Naive thymus-derived CD8-positive, alpha-beta T cell (primary cell): Measurements from ENCODE around the gene ST8SIA2. TPM values are rescaled to one million over a fixed set of nuclear protein-coding genes. Genes with fewer than 3 reads are reported as not detected.
"Not testable (repeated sequence)": the region's sequence is repeated elsewhere in the genome, so short reads cannot be mapped to it uniquely, and the experiment has no call there.

ENCODE experiments used
- ATAC-seq, 2 donors: fragments of 150-1000 bp; cut with Tn5 transposase in 1 of 2; sonication (Bioruptor Pico), chemical (Tn5 transposase) in 1 of 2; 1 replicate in 1 of 2; 2 replicates in 1 of 2; pipeline ENCODE4 v1.10.0; 2021; ENCODE audit warnings: mild to moderate bottlenecking in 2 of 2, moderate library complexity in 2 of 2
- POLR2A ChIA-PET: fragments of 350-600 bp; sonication (Branson Sonifier 250); formaldehyde crosslinking; loops from one replicate; lab custom pipeline; 2021; ENCODE audit warnings: antibody characterized with exemption; lab: Charles Lee
- DNase-seq, 10 donors: peaks; one replicate each; pipeline versions ENCODE4 v3.0.0 to v3.0.0-alpha.2; 2020 to 2022
- H3K27ac Mint-ChIP-seq, 10 donors: one replicate each; pipeline ENCODE4 v1.8.0; 2020 to 2022; ENCODE audit warnings: mild to moderate bottlenecking in 10 of 10, mixed read lengths in 10 of 10, moderate library complexity in 4 of 10, inconsistent platforms in 1 of 10
- H3K27me3 Mint-ChIP-seq, 5 donors: one replicate each; pipeline ENCODE4 v1.8.0; 2021 to 2022; ENCODE audit warnings: mixed read lengths in 5 of 5
- H3K36me3 Mint-ChIP-seq, 3 donors: one replicate each; pipeline ENCODE4 v1.8.0; 2020 to 2022; ENCODE audit warnings: mixed read lengths in 3 of 3, mild to moderate bottlenecking in 2 of 3, inconsistent platforms in 1 of 3
- H3K4me1 Mint-ChIP-seq, 4 donors: one replicate each; pipeline ENCODE4 v1.8.0; 2021 to 2022; ENCODE audit warnings: mixed read lengths in 4 of 4
- H3K4me3 Mint-ChIP-seq, 10 donors: one replicate each; pipeline ENCODE4 v1.8.0; 2020 to 2022; ENCODE audit warnings: mild to moderate bottlenecking in 10 of 10, mixed read lengths in 10 of 10, moderate library complexity in 6 of 10, inconsistent platforms in 1 of 10
- H3K9me3 Mint-ChIP-seq, 9 donors: one replicate each; pipeline ENCODE4 v1.8.0; 2020 to 2022; ENCODE audit warnings: mixed read lengths in 9 of 9, mild to moderate bottlenecking in 3 of 9, inconsistent platforms in 1 of 9, moderate library complexity in 1 of 9
- polyA plus RNA-seq, 3 donors: library from polyadenylated mRNA; unstranded; fragments of 300-500 nt; fragmentation: Illumina TruSeq; gene quantifications; one replicate each; pipeline ENCODE4 v1.2.3, GENCODE V29; 2021
- total RNA-seq, 8 experiments: library from RNA in 2 of 8; stranded (reverse) in 2 of 8; gene quantifications; one replicate each; pipeline ENCODE4 v1.2.3 and lab custom pipeline; 2021 to 2026

ST8SIA2 gene
- total and polyA plus RNA-seq, 5 experiments from 2014 or later = not detected

- H3K9me3 Mint-ChIP-seq = no peaks in the 10 kb centered on the region
- H3K4me3 Mint-ChIP-seq = no peak overlapping the region
- POLR2A ChIA-PET = no interaction called here
- H3K27me3 Mint-ChIP-seq = peaks cover 0 to 18% (median 4%) of the 10 kb centered on the region in 5 donors
- ATAC-seq = no peak
- no peak for DNase-seq
- no peak overlapping the region for H3K27ac Mint-ChIP-seq
- H3K36me3 Mint-ChIP-seq = no peaks in the 10 kb centered on the region
- no peaks in the 10 kb centered on the region for H3K4me1 Mint-ChIP-seq
Observed at GRCh38 chr15:92454555-92455105, 60.9 kb downstream of the ST8SIA2 start.

DNA sequence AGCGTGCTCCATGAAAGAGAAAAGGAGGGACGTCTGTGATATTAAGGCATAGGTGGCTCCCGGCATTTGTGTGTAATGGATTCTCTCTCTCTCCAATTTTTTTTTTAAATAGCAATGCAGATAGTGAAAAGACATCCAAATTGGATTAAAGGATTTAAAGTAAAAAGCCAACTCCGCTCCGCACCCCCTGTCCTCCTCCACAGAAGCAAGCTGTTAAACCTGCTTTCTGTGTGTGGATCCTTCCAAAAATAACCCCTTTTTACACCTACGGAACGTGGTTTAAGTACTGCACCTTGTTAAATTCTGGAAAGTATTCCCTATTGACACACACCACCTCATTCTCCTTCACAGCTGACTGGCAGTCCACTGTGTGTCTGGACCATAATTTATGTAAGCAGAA lies 61.6 kb downstream of the ST8SIA2 start:
- no peaks in the 10 kb centered on the region for H3K4me1 Mint-ChIP-seq
- peaks cover 0 to 11% (median 3%) of the 10 kb centered on the region in 5 donors for H3K27me3 Mint-ChIP-seq
- no peaks in the 10 kb centered on the region for H3K9me3 Mint-ChIP-seq
- ATAC-seq = no peak
- H3K4me3 Mint-ChIP-seq = no peak overlapping the region
- no peaks in the 10 kb centered on the region for H3K36me3 Mint-ChIP-seq
- peak overlapping the region in 1 of 10 donors; percentile 67 for H3K27ac Mint-ChIP-seq
- POLR2A ChIA-PET = no interaction called here
- no peak for DNase-seq

- Mint-ChIP-seq H3K36me3 (no peaks in the 10 kb centered on the region), H3K9me3 (no peaks in the 10 kb centered on the region), H3K4me3 (no peak overlapping the region), H3K4me1 (no peaks in the 10 kb centered on the region), H3K27ac (peak overlapping the region in 1 of 10 donors; percentile 49), H3K27me3 (peaks cover 0 to 3% (median 0%) of the 10 kb centered on the region in 5 donors)
- POLR2A ChIA-PET = no interaction called here
- ATAC-seq (no peak), DNase-seq (no peak)
Observed at GRCh38 chr15:92457471-92458041, 63.9 kb downstream of the ST8SIA2 start.

GRCh38 chr15:92460023-92460422 lies 66.3 kb downstream of the ST8SIA2 start:
- no peak overlapping the region for H3K27ac Mint-ChIP-seq
- peaks cover 0 to 3% (median 0%) of the 10 kb centered on the region in 5 donors for H3K27me3 Mint-ChIP-seq
- POLR2A ChIA-PET = no interaction called here
- no peaks in the 10 kb centered on the region for H3K4me1 Mint-ChIP-seq
- DNase-seq = no peak
- no peak for ATAC-seq
- no peak overlapping the region for H3K4me3 Mint-ChIP-seq
- H3K9me3 Mint-ChIP-seq = no peaks in the 10 kb centered on the region
- no peaks in the 10 kb centered on the region for H3K36me3 Mint-ChIP-seq

GRCh38 chr15:92462424-92463125 lies 68.9 kb downstream of the ST8SIA2 start:
- H3K4me3 Mint-ChIP-seq = no peak overlapping the region
- H3K27ac Mint-ChIP-seq = no peak overlapping the region
- no peaks in the 10 kb centered on the region for H3K4me1 Mint-ChIP-seq
- POLR2A ChIA-PET = no interaction called here
- H3K27me3 Mint-ChIP-seq = peaks cover 0 to 7% (median 1%) of the 10 kb centered on the region in 5 donors
- DNase-seq (no peak), ATAC-seq (no peak)
- no peaks in the 10 kb centered on the region for H3K9me3 Mint-ChIP-seq
- no peaks in the 10 kb centered on the region for H3K36me3 Mint-ChIP-seq

GRCh38 chr15:92463352-92463751 lies 69.7 kb downstream of the ST8SIA2 start:
- Mint-ChIP-seq H3K27ac (no peak overlapping the region), H3K9me3 (no peaks in the 10 kb centered on the region), H3K27me3 (peaks cover 0 to 13% (median 3%) of the 10 kb centered on the region in 5 donors), H3K4me1 (no peaks in the 10 kb centered on the region), H3K36me3 (no peaks in the 10 kb centered on the region), H3K4me3 (no peak overlapping the region)
- POLR2A ChIA-PET = interaction anchor here (0.7 kb wide), 1 partner anchor 39 kb away, joined by 3 read pairs; no protein-coding TSS in a partner anchor
- DNase-seq = no peak
- ATAC-seq = no peak

- H3K4me1 Mint-ChIP-seq = no peaks in the 10 kb centered on the region
- H3K4me3 Mint-ChIP-seq = no peak overlapping the region
- DNase-seq (no peak), ATAC-seq (no peak)
- H3K36me3 Mint-ChIP-seq = no peaks in the 10 kb centered on the region
- no peak overlapping the region for H3K27ac Mint-ChIP-seq
- no peaks in the 10 kb centered on the region for H3K9me3 Mint-ChIP-seq
- POLR2A ChIA-PET = interaction anchor here (0.7 kb wide), 1 partner anchor 39 kb away, joined by 3 read pairs; no protein-coding TSS in a partner anchor
- H3K27me3 Mint-ChIP-seq = peaks cover 0 to 13% (median 3%) of the 10 kb centered on the region in 5 donors
Observed at GRCh38 chr15:92463826-92464225, 70.1 kb downstream of the ST8SIA2 start.

GRCh38 chr15:92466834-92467233 lies 73.2 kb downstream of the ST8SIA2 start:
- POLR2A ChIA-PET = no interaction called here
- no peaks in the 10 kb centered on the region for H3K4me1 Mint-ChIP-seq
- no peak overlapping the region for H3K27ac Mint-ChIP-seq
- no peak for DNase-seq
- H3K9me3 Mint-ChIP-seq = peaks cover 0 to 2% (median 0%) of the 10 kb centered on the region in 9 donors
- no peak for ATAC-seq
- H3K27me3 Mint-ChIP-seq = peaks cover 0 to 13% (median 1%) of the 10 kb centered on the region in 5 donors
- H3K4me3 Mint-ChIP-seq = no peak overlapping the region
- no peaks in the 10 kb centered on the region for H3K36me3 Mint-ChIP-seq

GRCh38 chr15:92467245-92467644 lies 73.6 kb downstream of the ST8SIA2 start:
- no peak for DNase-seq
- H3K4me3 Mint-ChIP-seq = no peak overlapping the region
- no peak for ATAC-seq
- peaks cover 0 to 13% (median 1%) of the 10 kb centered on the region in 5 donors for H3K27me3 Mint-ChIP-seq
- H3K4me1 Mint-ChIP-seq = no peaks in the 10 kb centered on the region
- no peaks in the 10 kb centered on the region for H3K36me3 Mint-ChIP-seq
- H3K9me3 Mint-ChIP-seq = peaks cover 0 to 2% (median 0%) of the 10 kb centered on the region in 9 donors
- POLR2A ChIA-PET = no interaction called here
- H3K27ac Mint-ChIP-seq = no peak overlapping the region

GRCh38 chr15:92468991-92469390 lies 75.3 kb downstream of the ST8SIA2 start:
- ATAC-seq = no peak
- H3K4me1 Mint-ChIP-seq = no peaks in the 10 kb centered on the region
- no peak for DNase-seq
- peaks cover 0 to 2% (median 0%) of the 10 kb centered on the region in 9 donors for H3K9me3 Mint-ChIP-seq
- no peaks in the 10 kb centered on the region for H3K36me3 Mint-ChIP-seq
- POLR2A ChIA-PET = no interaction called here
- no peak overlapping the region for H3K4me3 Mint-ChIP-seq
- H3K27me3 Mint-ChIP-seq = peaks cover 0 to 13% (median 3%) of the 10 kb centered on the region in 5 donors
- H3K27ac Mint-ChIP-seq = no peak overlapping the region

GRCh38 chr15:92471288-92471687 lies 77.6 kb downstream of the ST8SIA2 start:
- Mint-ChIP-seq H3K36me3 (no peaks in the 10 kb centered on the region), H3K27ac (no peak overlapping the region), H3K27me3 (peaks cover 0 to 26% (median 6%) of the 10 kb centered on the region in 5 donors), H3K4me3 (no peak overlapping the region), H3K4me1 (no peaks in the 10 kb centered on the region), H3K9me3 (peaks cover 0 to 2% (median 0%) of the 10 kb centered on the region in 9 donors)
- POLR2A ChIA-PET = no interaction called here
- ATAC-seq = no peak
- no peak for DNase-seq

GRCh38 chr15:92473756-92474155 lies 80.1 kb downstream of the ST8SIA2 start:
- H3K36me3 Mint-ChIP-seq = no peaks in the 10 kb centered on the region
- no peaks in the 10 kb centered on the region for H3K4me1 Mint-ChIP-seq
- peaks cover 0 to 31% (median 9%) of the 10 kb centered on the region in 5 donors for H3K27me3 Mint-ChIP-seq
- ATAC-seq = no peak
- DNase-seq = no peak
- POLR2A ChIA-PET = no interaction called here
- no peak overlapping the region for H3K4me3 Mint-ChIP-seq
- H3K9me3 Mint-ChIP-seq = peaks cover 0 to 2% (median 0%) of the 10 kb centered on the region in 9 donors
- no peak overlapping the region for H3K27ac Mint-ChIP-seq

DNA sequence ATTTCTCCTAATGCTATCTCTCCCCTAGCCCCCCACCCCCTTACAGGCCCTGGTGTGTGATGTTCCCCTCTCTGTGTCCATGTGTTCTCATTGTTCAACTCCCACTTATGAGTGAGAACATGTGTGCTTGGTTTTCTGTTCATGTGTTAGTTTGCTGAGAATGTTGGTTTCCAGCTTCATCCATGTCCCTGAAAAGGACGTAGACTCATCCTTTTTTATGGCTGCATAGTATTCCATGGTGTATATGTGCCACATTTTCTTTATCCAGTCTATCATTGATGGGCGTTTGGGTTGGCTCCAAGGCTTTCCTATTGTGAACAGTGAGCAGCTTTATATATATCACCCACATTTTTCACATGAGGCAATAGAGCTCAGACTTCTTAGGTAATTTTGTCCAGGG lies 86.0 kb downstream of the ST8SIA2 start:
- H3K4me1 Mint-ChIP-seq, POLR2A ChIA-PET, ATAC-seq, H3K9me3 Mint-ChIP-seq, DNase-seq, H3K27ac Mint-ChIP-seq, H3K36me3 Mint-ChIP-seq, H3K4me3 Mint-ChIP-seq: not testable (repeated sequence)
- H3K27me3 Mint-ChIP-seq = peaks cover 13 to 61% (median 26%) of the 10 kb centered on the region in 5 donors
